Neural progenitor cell (in vitro differentiated cells): Measurements from ENCODE around the gene ZFAND4. TPM values are rescaled to one million over a fixed set of nuclear protein-coding genes. Genes with fewer than 3 reads are reported as not detected.
A peak's percentile ranks its signal among the peaks of the same experiment; 100 is the strongest.

Experiments
- DNase-seq: peaks from one replicate; pipeline ENCODE4 v3.0.0-alpha.2; 2016; ENCODE audit warnings: low spot score
- H2AFZ ChIP-seq: fragments of 200-600 bp; sonication (generic); replicated peaks from 2 replicates; pipeline ENCODE4 v1.6.1; 2016; ENCODE audit warnings: antibody characterized with exemption
- H3F3A ChIP-seq: fragments of 200-600 bp; sonication (generic); 2 replicates; pipeline ENCODE4 v1.6.1; 2016; ENCODE audit warnings: antibody characterized with exemption, low read depth
- H3K27ac ChIP-seq: fragments of 200-600 bp; sonication (generic); 2 replicates; pipeline ENCODE4 v1.5.1; 2016; ENCODE audit warnings: mild to moderate bottlenecking
- H3K27me3 ChIP-seq: fragments of 200-600 bp; sonication (generic); 2 replicates; pipeline ENCODE4 v1.6.1; 2016; ENCODE audit warnings: mild to moderate bottlenecking, moderate library complexity
- H3K36me3 ChIP-seq: fragments of 200-600 bp; sonication (generic); 2 replicates; pipeline ENCODE4 v1.5.1; 2016
- H3K4me1 ChIP-seq: fragments of 200-600 bp; sonication (generic); 2 replicates; pipeline ENCODE4 v1.6.1; 2016; ENCODE audit warnings: mixed run types
- H3K4me2 ChIP-seq: fragments of 200-600 bp; sonication (generic); 2 replicates; pipeline ENCODE4 v1.6.1; 2016
- H3K4me3 ChIP-seq: fragments of 200-600 bp; sonication (generic); 2 replicates; pipeline ENCODE4 v1.5.1; 2016
- H3K79me2 ChIP-seq: fragments of 200-600 bp; sonication (generic); 2 replicates; pipeline ENCODE4 v1.6.1; 2016; ENCODE audit warnings: low read depth
- H3K9ac ChIP-seq: fragments of 200-600 bp; sonication (generic); 2 replicates; pipeline ENCODE4 v1.6.1; 2016
- H3K9me3 ChIP-seq: fragments of 200-600 bp; sonication (generic); 2 replicates; pipeline ENCODE4 v1.5.1; 2016; ENCODE audit warnings: low read depth
- H4K20me1 ChIP-seq: fragments of 200-600 bp; sonication (generic); 2 replicates; pipeline ENCODE4 v1.6.1; 2016; ENCODE audit warnings: low read depth
- H3K27ac Mint-ChIP-seq: 3 replicates; pipeline ENCODE4 v1.8.0; 2021; ENCODE audit warnings: mixed read lengths
- H3K27me3 Mint-ChIP-seq: 2 replicates; pipeline ENCODE4 v1.8.0; 2022; ENCODE audit warnings: low read depth, mild to moderate bottlenecking, inconsistent platforms, moderate library complexity, mixed read lengths; ENCODE audit not compliant: insufficient read depth
- H3K36me3 Mint-ChIP-seq: 3 replicates; pipeline ENCODE4 v1.8.0; 2021; ENCODE audit warnings: mixed read lengths
- H3K4me1 Mint-ChIP-seq: 3 replicates; pipeline ENCODE4 v1.8.0; 2021; ENCODE audit warnings: mixed read lengths
- H3K4me3 Mint-ChIP-seq: 3 replicates; pipeline ENCODE4 v1.8.0; 2021; ENCODE audit warnings: mild to moderate bottlenecking, moderate library complexity, mixed read lengths
- H3K9me3 Mint-ChIP-seq: 3 replicates; pipeline ENCODE4 v1.8.0; 2020; ENCODE audit warnings: mixed read lengths
- EZH2 ChIP-seq: fragments of 200-600 bp; sonication (generic); IDR thresholded peaks from 2 replicates; pipeline ENCODE4 v1.6.1; 2017; ENCODE audit warnings: antibody characterized with exemption, mild to moderate bottlenecking, moderate library complexity
- EZH2phosphoT487 ChIP-seq: fragments of 200-600 bp; sonication (generic); IDR thresholded peaks from 2 replicates; pipeline ENCODE4 v1.6.1; 2017; ENCODE audit warnings: antibody characterized with exemption
- total RNA-seq: library from RNA; depleted of rRNA; stranded (reverse); fragments of >200 nt; gene quantifications from 2 replicates; pipeline ENCODE4 v1.2.3, GENCODE V29; 2015; ENCODE audit warnings: low replicate concordance
- TF ChIP-seq, protein P1 (sequence below): fragments of 200-600 bp; sonication (generic); IDR thresholded peaks from 2 replicates; pipeline ENCODE4 v1.5.1; 2017; ENCODE audit warnings: antibody characterized with exemption, mild to moderate bottlenecking

The ZFAND4 gene
- total RNA-seq, 1 donor from 2014 or later: 22.8 TPM

DNA sequence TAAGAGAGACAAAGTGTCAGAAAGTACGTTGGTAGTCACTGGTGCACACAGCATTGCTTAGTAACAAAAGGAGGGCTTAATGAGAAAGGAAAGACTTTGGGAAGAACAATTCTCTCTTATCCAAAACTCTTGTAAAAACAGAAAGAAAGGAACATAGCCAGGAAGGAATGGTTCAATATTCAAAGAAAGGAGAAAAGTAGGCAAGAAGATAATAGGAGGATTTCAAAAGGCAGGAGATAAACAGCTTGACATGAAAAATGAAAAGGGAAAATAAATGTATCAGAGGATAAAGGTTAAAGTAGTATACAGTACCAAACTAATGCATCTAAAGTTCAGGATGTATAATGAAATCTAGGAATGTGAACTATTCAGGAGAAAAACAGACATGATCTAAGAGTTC, 20.1 kb downstream of the ZFAND4 start:
- peaks cover 2% of the 10 kb centered on the region for H3K4me1 Mint-ChIP-seq
- Histone ChIP-seq H3K4me1 (peaks cover 22% of the 10 kb centered on the region), H3K4me3 (peak overlapping the region; percentile 20), H3K27ac (peak overlapping the region; percentile 76), H3F3A (no peaks in the 10 kb centered on the region), H3K27me3 (no peaks in the 10 kb centered on the region), H4K20me1 (no peaks in the 10 kb centered on the region), H3K9ac (no peak overlapping the region), H3K36me3 (no peaks in the 10 kb centered on the region), H3K4me2 (peak overlapping the region; percentile 50), H3K79me2 (peaks cover 33% of the 10 kb centered on the region), H3K9me3 (no peaks in the 10 kb centered on the region), H2AFZ (no peak overlapping the region)
- H3K9me3 Mint-ChIP-seq: no peaks in the 10 kb centered on the region
- H3K36me3 Mint-ChIP-seq: peaks cover 3% of the 10 kb centered on the region
- TF ChIP-seq EZH2phosphoT487 (no peak), EZH2 (no peak)
- TF ChIP-seq, protein P1, sequence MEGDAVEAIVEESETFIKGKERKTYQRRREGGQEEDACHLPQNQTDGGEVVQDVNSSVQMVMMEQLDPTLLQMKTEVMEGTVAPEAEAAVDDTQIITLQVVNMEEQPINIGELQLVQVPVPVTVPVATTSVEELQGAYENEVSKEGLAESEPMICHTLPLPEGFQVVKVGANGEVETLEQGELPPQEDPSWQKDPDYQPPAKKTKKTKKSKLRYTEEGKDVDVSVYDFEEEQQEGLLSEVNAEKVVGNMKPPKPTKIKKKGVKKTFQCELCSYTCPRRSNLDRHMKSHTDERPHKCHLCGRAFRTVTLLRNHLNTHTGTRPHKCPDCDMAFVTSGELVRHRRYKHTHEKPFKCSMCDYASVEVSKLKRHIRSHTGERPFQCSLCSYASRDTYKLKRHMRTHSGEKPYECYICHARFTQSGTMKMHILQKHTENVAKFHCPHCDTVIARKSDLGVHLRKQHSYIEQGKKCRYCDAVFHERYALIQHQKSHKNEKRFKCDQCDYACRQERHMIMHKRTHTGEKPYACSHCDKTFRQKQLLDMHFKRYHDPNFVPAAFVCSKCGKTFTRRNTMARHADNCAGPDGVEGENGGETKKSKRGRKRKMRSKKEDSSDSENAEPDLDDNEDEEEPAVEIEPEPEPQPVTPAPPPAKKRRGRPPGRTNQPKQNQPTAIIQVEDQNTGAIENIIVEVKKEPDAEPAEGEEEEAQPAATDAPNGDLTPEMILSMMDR: no peak
- peaks cover 2% of the 10 kb centered on the region for H3K27me3 Mint-ChIP-seq
- DNase-seq: peak; percentile 31
- H3K27ac Mint-ChIP-seq: no peak overlapping the region
- no peak overlapping the region for H3K4me3 Mint-ChIP-seq

DNA sequence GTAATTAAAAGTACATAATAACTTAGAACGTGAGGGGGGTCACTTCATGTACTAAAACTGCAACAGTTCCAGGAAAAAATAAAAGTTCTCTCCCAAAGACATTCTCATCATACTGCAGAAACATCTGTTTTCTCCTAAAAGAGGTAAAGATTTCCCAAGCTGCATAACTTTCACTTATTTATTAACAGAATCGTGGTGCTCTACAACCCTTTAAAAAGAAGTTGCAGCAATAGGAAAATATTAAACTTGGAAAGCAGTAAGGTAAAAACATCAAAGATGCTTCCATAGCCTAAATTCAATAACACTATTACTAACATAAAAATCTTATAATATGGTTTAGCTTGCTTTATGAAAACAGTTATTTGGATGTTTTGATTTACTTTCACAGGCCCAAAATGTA, 23.3 kb downstream of the ZFAND4 start:
- Histone ChIP-seq H3K36me3 (no peaks in the 10 kb centered on the region), H3K4me2 (no peak overlapping the region), H3K9me3 (no peaks in the 10 kb centered on the region), H3K27me3 (no peaks in the 10 kb centered on the region), H4K20me1 (no peaks in the 10 kb centered on the region), H3K4me1 (peaks cover 22% of the 10 kb centered on the region), H2AFZ (no peak overlapping the region), H3K4me3 (no peak overlapping the region), H3K79me2 (peaks cover 16% of the 10 kb centered on the region), H3F3A (no peaks in the 10 kb centered on the region), H3K9ac (no peak overlapping the region), H3K27ac (no peak overlapping the region)
- Mint-ChIP-seq H3K4me3 (no peak overlapping the region), H3K27me3 (peaks cover 2% of the 10 kb centered on the region), H3K27ac (no peak overlapping the region), H3K4me1 (peaks cover 2% of the 10 kb centered on the region), H3K36me3 (peaks cover 3% of the 10 kb centered on the region), H3K9me3 (no peaks in the 10 kb centered on the region)
- DNase-seq: no peak
- TF ChIP-seq EZH2phosphoT487: no peak
- TF ChIP-seq, protein P1: no peak
- TF ChIP-seq EZH2: no peak

DNA sequence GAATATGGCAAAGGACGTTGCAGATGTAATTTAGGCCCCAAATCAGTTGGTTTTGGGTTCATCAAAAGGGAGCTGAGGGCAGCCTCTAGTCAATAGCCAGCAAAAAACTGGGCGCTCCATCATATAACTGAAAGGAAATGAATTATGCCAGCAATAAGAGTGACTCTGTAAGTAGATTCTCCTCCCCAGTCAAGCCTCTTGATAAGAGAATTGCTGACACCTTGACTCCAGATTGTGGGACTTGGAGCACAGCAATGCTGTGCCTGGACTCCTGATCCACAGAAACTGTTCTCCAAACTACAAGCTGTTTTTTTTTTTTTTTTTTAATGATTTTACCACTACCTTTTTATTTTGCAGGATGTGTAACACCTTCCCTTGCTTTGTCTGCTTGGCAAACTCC, 25.5 kb downstream of the ZFAND4 start:
- no peaks in the 10 kb centered on the region for H3K4me1 Mint-ChIP-seq
- no peak for DNase-seq
- H3K4me3 Mint-ChIP-seq: no peak overlapping the region
- Histone ChIP-seq H2AFZ (no peak overlapping the region), H3K4me2 (no peak overlapping the region), H3F3A (no peaks in the 10 kb centered on the region), H3K9ac (no peak overlapping the region), H3K9me3 (no peaks in the 10 kb centered on the region), H4K20me1 (no peaks in the 10 kb centered on the region), H3K27me3 (no peaks in the 10 kb centered on the region), H3K4me1 (peaks cover 5% of the 10 kb centered on the region), H3K36me3 (no peaks in the 10 kb centered on the region), H3K4me3 (no peak overlapping the region), H3K27ac (no peak overlapping the region), H3K79me2 (peaks cover 7% of the 10 kb centered on the region)
- peaks cover 3% of the 10 kb centered on the region for H3K36me3 Mint-ChIP-seq
- H3K27ac Mint-ChIP-seq: no peak overlapping the region
- no peaks in the 10 kb centered on the region for H3K9me3 Mint-ChIP-seq
- TF ChIP-seq, protein P1: no peak
- no peak for TF ChIP-seq EZH2phosphoT487
- TF ChIP-seq EZH2: no peak
- H3K27me3 Mint-ChIP-seq: peaks cover 2% of the 10 kb centered on the region
